Stimulated activated memory B cell treated with anti-CD40 and anti-IgM and Interleukin-4, amounts not matched to agents 10 μg/mL and 1 μg/mL and 100 μg/mL, for 72 hours (primary cell): Measurements from ENCODE around the gene HTR3B.

Source experiments
- ATAC-seq: fragments of 150-1000 bp; cut with Tn5 transposase; 2 replicates; pipeline ENCODE4 v1.10.0; 2021
- H3K27ac Mint-ChIP-seq: one replicate; pipeline ENCODE4 v1.8.0; 2022; ENCODE audit warnings: mild to moderate bottlenecking, mixed read lengths
- H3K27me3 Mint-ChIP-seq: one replicate; pipeline ENCODE4 v1.8.0; 2022; ENCODE audit warnings: mixed read lengths
- H3K36me3 Mint-ChIP-seq: one replicate; pipeline ENCODE4 v1.8.0; 2022; ENCODE audit warnings: mixed read lengths
- H3K4me1 Mint-ChIP-seq: one replicate; pipeline ENCODE4 v1.8.0; 2022; ENCODE audit warnings: mixed read lengths
- H3K4me3 Mint-ChIP-seq: one replicate; pipeline ENCODE4 v1.8.0; 2022; ENCODE audit warnings: mild to moderate bottlenecking, moderate library complexity, mixed read lengths
- H3K9me3 Mint-ChIP-seq: one replicate; pipeline ENCODE4 v1.8.0; 2022; ENCODE audit warnings: mixed read lengths

Gene HTR3B

DNA sequence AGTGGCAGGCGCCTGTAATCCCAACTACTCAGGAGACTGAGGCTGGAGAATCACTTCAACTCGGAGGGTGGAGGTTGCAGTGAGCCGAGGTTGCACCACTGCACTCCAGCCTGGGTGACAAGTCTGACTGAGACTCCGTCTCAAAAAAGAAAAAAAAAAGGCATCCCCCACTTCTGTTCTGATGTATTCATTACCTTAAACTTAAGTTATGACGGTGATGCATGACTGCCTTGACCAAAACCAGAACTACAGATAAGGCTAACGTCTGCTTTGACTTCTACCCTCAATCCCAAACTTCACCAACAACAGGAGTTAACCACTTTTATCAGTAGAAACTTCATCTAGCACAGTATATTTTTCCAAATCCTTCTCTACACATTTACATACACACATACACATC lies 80.2 kb downstream of the HTR3B start:
- ATAC-seq = peak; percentile 55
- Mint-ChIP-seq H3K27me3 (no peaks in the 10 kb centered on the region), H3K36me3 (peaks cover 45% of the 10 kb centered on the region)

GRCh38 chr11:113985906-113986305 lies 81.3 kb downstream of the HTR3B start:
- Mint-ChIP-seq H3K4me1 (peaks cover 34% of the 10 kb centered on the region), H3K4me3 (no peak overlapping the region), H3K27me3 (peaks cover 6% of the 10 kb centered on the region), H3K27ac (no peak overlapping the region), H3K9me3 (no peaks in the 10 kb centered on the region), H3K36me3 (peaks cover 48% of the 10 kb centered on the region)
- no peak for ATAC-seq

More for the DNA sequence above, 80.2 kb downstream of the HTR3B start:
- Mint-ChIP-seq H3K4me3 (peak overlapping the region; percentile 2), H3K4me1 (peaks cover 45% of the 10 kb centered on the region), H3K27ac (peak overlapping the region; percentile 2), H3K9me3 (no peaks in the 10 kb centered on the region)

- H3K27me3 Mint-ChIP-seq = peaks cover 12% of the 10 kb centered on the region
- peaks cover 48% of the 10 kb centered on the region for H3K36me3 Mint-ChIP-seq
- H3K4me1 Mint-ChIP-seq = peaks cover 29% of the 10 kb centered on the region
- H3K4me3 Mint-ChIP-seq = no peak overlapping the region
- ATAC-seq = no peak
- H3K9me3 Mint-ChIP-seq = no peaks in the 10 kb centered on the region
- no peak overlapping the region for H3K27ac Mint-ChIP-seq
These were observed 82.0 kb downstream of the HTR3B start for GRCh38 chr11:113986351-113987140.

GRCh38 chr11:113989381-113989780 lies 84.8 kb downstream of the HTR3B start:
- Mint-ChIP-seq H3K9me3 (no peaks in the 10 kb centered on the region), H3K27ac (no peak overlapping the region), H3K36me3 (peaks cover 41% of the 10 kb centered on the region), H3K4me3 (no peak overlapping the region), H3K4me1 (peaks cover 29% of the 10 kb centered on the region), H3K27me3 (peaks cover 12% of the 10 kb centered on the region)
- no peak for ATAC-seq

DNA sequence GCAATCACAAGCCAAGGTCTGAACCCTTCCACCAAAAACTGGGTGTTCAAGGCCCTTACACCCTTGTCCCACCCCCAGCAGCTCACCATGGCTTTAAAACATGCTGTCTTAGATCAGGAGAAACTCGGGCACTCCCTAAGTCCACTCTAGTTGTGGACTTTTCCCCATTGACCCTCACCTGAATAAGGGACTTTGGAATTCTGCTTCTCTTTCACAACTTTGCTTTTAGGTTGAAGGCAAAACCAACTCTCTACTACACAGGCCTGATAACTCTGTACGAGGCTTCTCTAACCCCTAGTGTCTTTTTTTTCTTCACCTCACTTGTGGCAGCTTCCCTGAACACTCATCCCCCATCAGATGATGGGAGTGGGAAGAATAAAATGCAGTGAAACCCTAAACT lies 85.3 kb downstream of the HTR3B start:
- Mint-ChIP-seq H3K27ac (no peak overlapping the region), H3K9me3 (no peaks in the 10 kb centered on the region), H3K4me1 (peaks cover 30% of the 10 kb centered on the region), H3K4me3 (no peak overlapping the region), H3K27me3 (peaks cover 12% of the 10 kb centered on the region), H3K36me3 (peaks cover 37% of the 10 kb centered on the region)
- no peak for ATAC-seq

- peaks cover 22% of the 10 kb centered on the region for H3K4me1 Mint-ChIP-seq
- ATAC-seq = no peak
- H3K27me3 Mint-ChIP-seq = peaks cover 12% of the 10 kb centered on the region
- H3K9me3 Mint-ChIP-seq = no peaks in the 10 kb centered on the region
- H3K36me3 Mint-ChIP-seq = peaks cover 25% of the 10 kb centered on the region
- H3K4me3 Mint-ChIP-seq = no peak overlapping the region
- no peak overlapping the region for H3K27ac Mint-ChIP-seq
These were observed 86.6 kb downstream of the HTR3B start for GRCh38 chr11:113991170-113991569.

DNA sequence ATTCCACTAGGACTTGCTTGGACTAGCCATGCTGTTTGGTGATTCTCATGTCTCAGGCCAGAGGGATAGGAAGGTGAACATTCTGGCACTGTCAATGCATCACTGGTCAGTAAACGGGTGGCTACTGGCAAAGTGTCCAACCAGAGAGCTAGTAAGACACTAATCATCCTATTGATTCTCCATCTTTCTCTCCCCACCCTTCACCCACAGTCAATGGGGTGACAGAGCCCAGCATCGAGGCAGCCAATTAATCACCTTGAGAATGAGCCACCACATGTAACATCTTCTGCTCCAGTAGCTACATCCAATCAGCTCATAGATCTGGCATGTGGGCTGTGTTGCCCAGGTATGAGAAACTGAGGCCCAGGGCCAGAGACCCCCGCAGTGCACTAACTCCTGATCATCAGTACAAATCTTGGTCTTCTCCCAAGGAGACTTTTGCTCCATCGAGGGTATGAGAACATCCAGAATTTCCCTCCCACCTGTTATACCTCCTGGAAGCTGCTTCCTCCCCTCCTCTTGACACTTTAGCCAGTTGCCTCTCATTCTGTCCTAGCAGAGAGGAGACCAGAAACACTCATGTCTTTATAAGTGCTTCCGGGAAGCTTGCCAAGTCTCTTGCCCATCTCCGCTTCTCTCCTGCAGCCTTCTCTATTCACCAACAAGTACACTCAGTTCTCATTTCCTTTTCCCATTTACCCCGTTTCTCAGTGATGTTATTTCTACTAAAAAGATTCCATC lies 87.3 kb downstream of the HTR3B start:
- H3K4me3 Mint-ChIP-seq = no peak overlapping the region
- H3K36me3 Mint-ChIP-seq = peaks cover 17% of the 10 kb centered on the region
- no peaks in the 10 kb centered on the region for H3K9me3 Mint-ChIP-seq
- ATAC-seq = no peak
- H3K4me1 Mint-ChIP-seq = peaks cover 22% of the 10 kb centered on the region
- H3K27me3 Mint-ChIP-seq = peaks cover 12% of the 10 kb centered on the region
- H3K27ac Mint-ChIP-seq = no peak overlapping the region

DNA sequence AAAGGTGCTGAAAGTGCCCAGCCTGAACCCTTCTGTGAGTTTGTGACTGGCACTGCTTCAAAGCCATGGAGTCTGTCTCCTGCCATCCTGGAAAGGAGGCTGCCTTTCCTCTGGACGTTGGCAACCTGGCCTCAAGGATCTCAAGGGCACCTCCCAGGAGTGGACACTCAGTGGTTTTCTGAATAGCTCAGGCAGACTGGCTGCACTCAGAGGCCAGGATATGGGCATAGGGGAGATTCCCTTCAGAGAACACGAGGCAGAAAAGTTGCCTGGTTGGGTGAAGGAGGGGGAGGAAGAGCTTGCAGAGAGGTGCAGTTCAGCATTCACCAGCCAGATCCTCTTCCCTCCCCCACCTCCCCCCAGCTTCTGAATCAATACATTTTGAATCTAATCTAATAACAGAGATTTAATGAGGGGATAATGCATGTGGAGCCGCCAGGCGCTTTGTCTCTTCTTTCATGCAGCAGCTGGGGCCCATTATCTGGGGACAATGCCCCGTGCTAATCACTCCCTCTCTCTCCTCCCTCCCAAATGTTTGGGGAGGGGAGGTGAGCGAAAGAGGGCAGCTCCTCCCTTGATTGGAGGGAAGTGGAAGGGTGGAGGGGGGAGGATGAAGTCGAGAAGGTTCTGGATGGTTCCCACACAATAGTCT lies 88.0 kb downstream of the HTR3B start:
- peak; percentile 44 for ATAC-seq
- H3K4me1 Mint-ChIP-seq = peaks cover 26% of the 10 kb centered on the region
- H3K9me3 Mint-ChIP-seq = no peaks in the 10 kb centered on the region
- peaks cover 17% of the 10 kb centered on the region for H3K27me3 Mint-ChIP-seq
- H3K4me3 Mint-ChIP-seq = no peak overlapping the region
- H3K36me3 Mint-ChIP-seq = peaks cover 11% of the 10 kb centered on the region
- no peak overlapping the region for H3K27ac Mint-ChIP-seq

GRCh38 chr11:113994077-113994954 lies 89.7 kb downstream of the HTR3B start:
- ATAC-seq = peak; percentile 52
- Mint-ChIP-seq H3K27ac (peak overlapping the region; percentile 56), H3K4me3 (no peak overlapping the region), H3K9me3 (no peaks in the 10 kb centered on the region), H3K4me1 (peaks cover 28% of the 10 kb centered on the region), H3K36me3 (peaks cover 5% of the 10 kb centered on the region), H3K27me3 (peaks cover 21% of the 10 kb centered on the region)
